ENCODE measurements around the gene DEAF1. TPM values are rescaled to one million over a fixed set of nuclear protein-coding genes. Genes with fewer than 3 reads are reported as not detected.

Gene DEAF1
- polyA plus RNA-seq, 1 donor (not counting 4 experiments of a cell fraction or from before 2014, with no cell fraction given) = 8.1 TPM

- no peaks in the 10 kb centered on the region for H3K9me1 ChIP-seq (ENCODE audit: control insufficient read depth, extremely low read depth, insufficient read depth, low read length)
- dilution Hi-C loops (cut with MboI; ENCODE audit: extremely low pct_ligation_motif_present, low sequenced_read_pairs) = no loop called here
- no peak overlapping the region for H3K4me2 ChIP-seq (ENCODE audit: control insufficient read depth, extremely low read depth, insufficient read depth, low read depth, low read length)
- H3K27me3 ChIP-seq (ENCODE audit: control insufficient read depth, extremely low read depth, insufficient read depth, low read length) = no peaks in the 10 kb centered on the region
- no peak overlapping the region for H3K27ac ChIP-seq (ENCODE audit: control insufficient read depth, insufficient read depth, low read length)
- no peak for FAIRE-seq
- TF ChIP-seq EZH2 (IDR thresholded peaks at IDR 0.05; ENCODE audit: low read length) (no peak), CTCF (optimal IDR thresholded peaks at IDR 0.05 in 1 of 3, IDR thresholded peaks at IDR 0.05 in 1 of 3, conservative IDR thresholded peaks at IDR 0.05 in 1 of 3; ENCODE audit: extremely low read depth in 1 of 3, insufficient read depth in 2 of 3, low read length in 3 of 3) (no peak)
- peaks cover 11 to 17% of the 10 kb centered on the region in 2 experiments for H3K36me3 ChIP-seq (ENCODE audit: control insufficient read depth in 2 of 2, extremely low read depth in 1 of 2, insufficient read depth in 2 of 2, low read length in 2 of 2)
- H4K20me1 ChIP-seq (ENCODE audit: control insufficient read depth, extremely low read depth, insufficient read depth, low read length) = no peaks in the 10 kb centered on the region
- H3K4me1 ChIP-seq (ENCODE audit: control insufficient read depth, extremely low read depth, insufficient read depth, low read length) = peaks cover 20% of the 10 kb centered on the region
- H2AFZ ChIP-seq (ENCODE audit: control insufficient read depth, low read length) = no peak overlapping the region
- no peak overlapping the region for H3K9ac ChIP-seq (ENCODE audit: control insufficient read depth, extremely low read depth, insufficient read depth, low read length)
- H3K4me3 ChIP-seq (ENCODE audit: control insufficient read depth in 2 of 3, extremely low read depth in 1 of 3, insufficient read depth in 2 of 3, low read depth in 1 of 3, low read length in 3 of 3) = no peak overlapping the region
- H3K9me3 ChIP-seq (ENCODE audit: control insufficient read depth, low read depth, low read length) = no peaks in the 10 kb centered on the region
- no peak for DNase-seq (ENCODE audit: low read depth, low spot score)
- H3K79me2 ChIP-seq (ENCODE audit: control insufficient read depth, insufficient read depth, low read length) = peaks cover 33% of the 10 kb centered on the region
Measured at GRCh38 chr11:704228-704674, 9.2 kb upstream of the DEAF1 start.

- H3K9me3 ChIP-seq (ENCODE audit: control insufficient read depth, low read depth, low read length) = no peaks in the 10 kb centered on the region
- DNase-seq (ENCODE audit: low read depth, low spot score) = no peak
Measured at GRCh38 chr11:703506-703905, 8.5 kb upstream of the DEAF1 start.

More at GRCh38 chr11:703506-703905, 8.5 kb upstream of the DEAF1 start:
- Histone ChIP-seq H3K4me2 (ENCODE audit: control insufficient read depth, extremely low read depth, insufficient read depth, low read depth, low read length) (no peak overlapping the region), H3K4me3 (ENCODE audit: control insufficient read depth in 2 of 3, extremely low read depth in 1 of 3, insufficient read depth in 2 of 3, low read depth in 1 of 3, low read length in 3 of 3) (no peak overlapping the region), H3K9ac (ENCODE audit: control insufficient read depth, extremely low read depth, insufficient read depth, low read length) (no peak overlapping the region), H3K79me2 (ENCODE audit: control insufficient read depth, insufficient read depth, low read length) (peaks cover 35% of the 10 kb centered on the region), H3K36me3 (ENCODE audit: control insufficient read depth in 2 of 2, extremely low read depth in 1 of 2, insufficient read depth in 2 of 2, low read length in 2 of 2) (peaks cover 9 to 24% of the 10 kb centered on the region in 2 experiments), H4K20me1 (ENCODE audit: control insufficient read depth, extremely low read depth, insufficient read depth, low read length) (no peaks in the 10 kb centered on the region), H3K4me1 (ENCODE audit: control insufficient read depth, extremely low read depth, insufficient read depth, low read length) (peaks cover 25% of the 10 kb centered on the region), H3K27me3 (ENCODE audit: control insufficient read depth, extremely low read depth, insufficient read depth, low read length) (no peaks in the 10 kb centered on the region), H3K27ac (ENCODE audit: control insufficient read depth, insufficient read depth, low read length) (no peak overlapping the region), H2AFZ (ENCODE audit: control insufficient read depth, low read length) (no peak overlapping the region), H3K9me1 (ENCODE audit: control insufficient read depth, extremely low read depth, insufficient read depth, low read length) (no peaks in the 10 kb centered on the region)
- FAIRE-seq = no peak
- no peak for TF ChIP-seq EZH2 (IDR thresholded peaks at IDR 0.05; ENCODE audit: low read length)
- TF ChIP-seq CTCF (optimal IDR thresholded peaks at IDR 0.05 in 1 of 3, IDR thresholded peaks at IDR 0.05 in 1 of 3, conservative IDR thresholded peaks at IDR 0.05 in 1 of 3; ENCODE audit: extremely low read depth in 1 of 3, insufficient read depth in 2 of 3, low read length in 3 of 3) = no peak
- dilution Hi-C loops (cut with MboI; ENCODE audit: extremely low pct_ligation_motif_present, low sequenced_read_pairs) = no loop called here

All from keratinocyte (primary cell).